22Rv1 (cell line): ENCODE results near the gene ENPP3.

Experiments
- ZFX ChIP-seq: fragments of 450-650 bp; IDR thresholded peaks from 2 replicates; pipeline ENCODE4 v1.6.1; 2017; ENCODE audit warnings: antibody characterized with exemption, borderline replicate concordance
- TF ChIP-seq, protein P1 (sequence below): fragments of 450-650 bp; IDR thresholded peaks from 2 replicates; pipeline ENCODE4 v1.5.1; 2017; ENCODE audit warnings: mild to moderate bottlenecking

- TF ChIP-seq, protein P1, sequence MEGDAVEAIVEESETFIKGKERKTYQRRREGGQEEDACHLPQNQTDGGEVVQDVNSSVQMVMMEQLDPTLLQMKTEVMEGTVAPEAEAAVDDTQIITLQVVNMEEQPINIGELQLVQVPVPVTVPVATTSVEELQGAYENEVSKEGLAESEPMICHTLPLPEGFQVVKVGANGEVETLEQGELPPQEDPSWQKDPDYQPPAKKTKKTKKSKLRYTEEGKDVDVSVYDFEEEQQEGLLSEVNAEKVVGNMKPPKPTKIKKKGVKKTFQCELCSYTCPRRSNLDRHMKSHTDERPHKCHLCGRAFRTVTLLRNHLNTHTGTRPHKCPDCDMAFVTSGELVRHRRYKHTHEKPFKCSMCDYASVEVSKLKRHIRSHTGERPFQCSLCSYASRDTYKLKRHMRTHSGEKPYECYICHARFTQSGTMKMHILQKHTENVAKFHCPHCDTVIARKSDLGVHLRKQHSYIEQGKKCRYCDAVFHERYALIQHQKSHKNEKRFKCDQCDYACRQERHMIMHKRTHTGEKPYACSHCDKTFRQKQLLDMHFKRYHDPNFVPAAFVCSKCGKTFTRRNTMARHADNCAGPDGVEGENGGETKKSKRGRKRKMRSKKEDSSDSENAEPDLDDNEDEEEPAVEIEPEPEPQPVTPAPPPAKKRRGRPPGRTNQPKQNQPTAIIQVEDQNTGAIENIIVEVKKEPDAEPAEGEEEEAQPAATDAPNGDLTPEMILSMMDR = no peak
- no peak for TF ChIP-seq ZFX
These were observed 7.8 kb downstream of the ENPP3 start for GRCh38 chr6:131644921-131645320.
